ENCODE measurements around the gene SLC39A1. TPM values are rescaled to one million over a fixed set of nuclear protein-coding genes. Genes with fewer than 3 reads are reported as not detected.

The SLC39A1 gene
- total and polyA plus RNA-seq, 2 of the 8 experiments (the other 6 are each of a cell fraction or from before 2014, with no cell fraction given): 238 to 337 TPM

GRCh38 chr1:153968408-153968807 lies 5.1 kb upstream of the SLC39A1 start:
- Histone ChIP-seq H3K14ac (ENCODE audit: insufficient read length) (no peak overlapping the region), H3K9ac (replicated peaks in 1 of 4; ENCODE audit: extremely low read depth in 1 of 4, low read depth in 3 of 4, low read length in 3 of 4) (peak overlapping the region; percentile 39 to 84 (median 73)), H3K56ac (replicated peaks; ENCODE audit: insufficient read length, low read depth, low read length) (no peak overlapping the region), H2BK12ac (ENCODE audit: low read depth, low read length) (no peak overlapping the region), H3K4me3 (ENCODE audit: extremely low read depth in 1 of 4, insufficient read depth in 2 of 4, low read depth in 3 of 4, low read length in 4 of 4) (peak overlapping the region; percentile 51 to 77 (median 66)), H2BK120ac (replicated peaks; ENCODE audit: low read depth, low read length) (no peak overlapping the region), H4K20me1 (replicated peaks in 1 of 2; ENCODE audit: control insufficient read depth in 1 of 2, insufficient read depth in 2 of 2, low read length in 2 of 2) (no peaks in the 10 kb centered on the region), H3K27me3 (replicated peaks in 1 of 4; ENCODE audit: control insufficient read depth in 3 of 4, extremely low read depth in 1 of 4, insufficient read depth in 3 of 4, low read length in 3 of 4) (no peaks in the 10 kb centered on the region), H3K23me2 (ENCODE audit: low read depth, low read length) (peaks cover 16% of the 10 kb centered on the region), H3K4ac (replicated peaks; ENCODE audit: insufficient read length, low read depth, low read length) (peak overlapping the region; percentile 50), H2AFZ (ENCODE audit: low read length) (no peak overlapping the region), H3K36me3 (ENCODE audit: control insufficient read depth in 2 of 4, insufficient read depth in 4 of 4, low read length in 3 of 4) (peaks cover 0 to 10% (median under 1%) of the 10 kb centered on the region in 4 experiments; a peak in 2 of 8 replicates), H2AK5ac (ENCODE audit: low read depth, low read length) (no peak overlapping the region), H2BK5ac (ENCODE audit: low read depth, low read length) (peak overlapping the region; percentile 21), H3K23ac (ENCODE audit: insufficient read length) (no peak overlapping the region), H2BK15ac (ENCODE audit: low read length) (peak overlapping the region; percentile 53; the same call in 1 of the 2 replicates), H4K91ac (replicated peaks; ENCODE audit: insufficient read length, low read length) (peak overlapping the region; percentile 63), H4K5ac (ENCODE audit: insufficient read length, low read depth, low read length) (peak overlapping the region; percentile 37), H3K4me1 (replicated peaks in 1 of 4; ENCODE audit: control insufficient read depth in 3 of 4, insufficient read depth in 4 of 4, low read length in 3 of 4) (peaks cover 0 to 12% (median 5%) of the 10 kb centered on the region in 4 experiments; a peak in 5 of 7 replicates), H3K79me2 (ENCODE audit: control insufficient read depth in 1 of 2, insufficient read depth in 2 of 2, low read length in 2 of 2) (peaks cover 0 to 20% of the 10 kb centered on the region in 2 experiments; a peak in 2 of 4 replicates), H3K27ac (ENCODE audit: low read depth, low read length) (peak overlapping the region; percentile 61), H3K18ac (ENCODE audit: extremely low read depth, low read length) (peak overlapping the region; percentile 36), H4K8ac (ENCODE audit: extremely low read depth, insufficient read depth, low read length) (peak overlapping the region; percentile 92; the same call in 1 of the 2 replicates), H2BK20ac (ENCODE audit: low read length) (no peak overlapping the region), H3K4me2 (ENCODE audit: insufficient read depth in 1 of 2, low read depth in 2 of 2, low read length in 2 of 2) (peak overlapping the region; percentile 69 to 91), H3K79me1 (ENCODE audit: low read depth, low read length) (no peaks in the 10 kb centered on the region; the same call in 1 of the 2 replicates), H3K9me3 (ENCODE audit: insufficient read depth in 2 of 2, low read depth in 1 of 2, low read length in 1 of 2) (no peaks in the 10 kb centered on the region)
- TF ChIP-seq SIN3A (conservative IDR thresholded peaks at IDR 0.05 in 1 of 2, IDR thresholded peaks at IDR 0.05 in 1 of 2; ENCODE audit: low read depth in 1 of 2, low read length in 2 of 2) (0 out of 4 replicates have a peak, but pooled peaks of 1 of the 2 experiments have one; percentile 37), YY1 (IDR thresholded peaks at IDR 0.05; ENCODE audit: low read depth, low read length) (no peak)
- ChIA-PET CTCF (ENCODE audit: partially characterized antibody) (interaction anchor here (1.7 to 4.5 kb wide), 2 partner anchors 10 to 22 kb away, joined by 4 to 29 read pairs; partner anchors contain the start of gene JTB), POLR2A (ENCODE audit: partially characterized antibody) (interaction anchor here (0.6 to 15.7 kb wide), 9 partner anchors 8 to 453 kb away, joined by 3 to 454 read pairs (median 47); partner anchors contain the start of genes CRTC2, DENND4B, GATAD2B and JTB)
- WGBS, 2 experiments (ENCODE audit: extremely low coverage in 1 of 2, insufficient coverage in 1 of 2, insufficient read length in 1 of 2, insufficient replicate concordance in 2 of 2, low coverage in 1 of 2, low lambda C conversion rate in 2 of 2, missing lambda C conversion rate in 1 of 2): 48% methylated on average over 11 of the region's 13 CpGs; no CpG with 5 or more reads in 1 of the 2 experiments
- no peak for DNase-seq (ENCODE audit: low read depth in 1 of 2, low spot score in 2 of 2)
- FAIRE-seq: no peak
